SK-N-SH (cell line): ENCODE results near the gene LPCAT2. TPM values are rescaled to one million over a fixed set of nuclear protein-coding genes. Genes with fewer than 3 reads are reported as not detected.

Source experiments
- CTCF ChIA-PET: fragments of 300-600, 350-600 bp; formaldehyde crosslinking; extraction: SDS; loops from one replicate; lab custom pipeline; 2021; lab: Yijun Ruan, JAX
- POLR2A ChIA-PET: fragments of 350-600 bp; sonication (Branson Sonifier 250); formaldehyde crosslinking; extraction: SDS; loops from one replicate; lab custom pipeline; 2020; ENCODE audit warnings: antibody characterized with exemption, inconsistent platforms; lab: Yijun Ruan, JAX
- DNase-seq: peaks from one replicate; pipeline ENCODE4 v3.0.0; 2012
- H2AFZ ChIP-seq: fragments of 200-600 bp; sonication (generic); 2 replicates; pipeline ENCODE4 v1.8.1; 2016; ENCODE audit warnings: antibody characterized with exemption, mild to moderate bottlenecking, low read depth
- H3F3A ChIP-seq: fragments of 200-600 bp; sonication (generic); replicated peaks from 2 replicates; pipeline ENCODE3; 2016; ENCODE audit warnings: antibody characterized with exemption, mild to moderate bottlenecking; ENCODE audit not compliant: insufficient read depth
- H3K27ac ChIP-seq, 2 experiments: fragments of 200-500 bp in 1 of 2; fragments of 200-600 bp in 1 of 2; sonication (Bioruptor generic) in 1 of 2; sonication (generic), shearing (Covaris generic) in 1 of 2; 2 replicates each; pipeline versions ENCODE4 v1.5.1 to v1.6.1; 2014 to 2016; ENCODE audit warnings: low read depth in 2 of 2, inconsistent platforms in 1 of 2, low read length in 1 of 2, mild to moderate bottlenecking in 1 of 2, mixed read lengths in 1 of 2
- H3K27me3 ChIP-seq: fragments of 200-600 bp; sonication (generic), shearing (Covaris generic); 2 replicates; pipeline ENCODE4 v1.6.1; 2016; ENCODE audit warnings: mixed run types; ENCODE audit not compliant: insufficient read depth
- H3K36me3 ChIP-seq, 2 experiments: fragments of 200-500 bp in 1 of 2; fragments of 200-600 bp in 1 of 2; sonication (Bioruptor generic) in 1 of 2; sonication (generic) in 1 of 2; replicated peaks in 1 of 2; 2 replicates each; pipeline versions ENCODE3 to v1.5.1; 2014 to 2016; ENCODE audit warnings: low read length in 1 of 2, mild to moderate bottlenecking in 1 of 2; ENCODE audit not compliant: insufficient read depth in 2 of 2, control insufficient read depth in 1 of 2
- H3K4me1 ChIP-seq, 2 experiments: fragments of 200-500 bp in 1 of 2; fragments of 200-600 bp in 1 of 2; sonication (Bioruptor generic) in 1 of 2; sonication (generic), shearing (Covaris generic) in 1 of 2; 2 replicates each; pipeline versions ENCODE4 v1.5.1 to v1.6.1; 2014 to 2016; ENCODE audit warnings: low read depth in 1 of 2, low read length in 1 of 2, mixed run types in 1 of 2; ENCODE audit not compliant: insufficient read depth in 2 of 2, control insufficient read depth in 1 of 2
- H3K4me2 ChIP-seq: fragments of 200-600 bp; sonication (generic), shearing (Covaris generic); 2 replicates; pipeline ENCODE4 v1.6.1; 2017; ENCODE audit warnings: mixed run types
- H3K4me3 ChIP-seq, 2 experiments: fragments of 200-500 bp in 1 of 2; fragments of 200-600 bp in 1 of 2; sonication (Bioruptor generic) in 1 of 2; sonication (generic), shearing (Covaris generic) in 1 of 2; 2 replicates each; pipeline versions ENCODE4 v1.5.1 to v1.8.1; 2014 to 2016; ENCODE audit warnings: low read depth in 2 of 2, inconsistent platforms in 1 of 2, low read length in 1 of 2, mild to moderate bottlenecking in 1 of 2, mixed read lengths in 1 of 2, moderate library complexity in 1 of 2
- H3K79me2 ChIP-seq: fragments of 200-600 bp; sonication (generic); 2 replicates; pipeline ENCODE4 v1.8.1; 2017; ENCODE audit warnings: mild to moderate bottlenecking; ENCODE audit not compliant: insufficient read depth
- H3K9ac ChIP-seq: fragments of 200-600 bp; sonication (generic); 2 replicates; pipeline ENCODE4 v1.6.1; 2017; ENCODE audit warnings: mixed run types
- H3K9me2 ChIP-seq: fragments of 200-600 bp; sonication (generic); 2 replicates; pipeline ENCODE4 v1.6.1; 2017; ENCODE audit warnings: mixed run types
- H3K9me3 ChIP-seq: fragments of 200-600 bp; sonication (generic); 2 replicates; pipeline ENCODE4 v1.6.1; 2017; ENCODE audit warnings: mixed run types, mild to moderate bottlenecking, moderate library complexity
- H4K20me1 ChIP-seq: fragments of 200-600 bp; sonication (generic); 2 replicates; pipeline ENCODE4 v1.6.1; 2017; ENCODE audit warnings: mild to moderate bottlenecking, mixed run types; ENCODE audit not compliant: insufficient read depth
- CHD2 ChIP-seq: fragments of 150-350 bp; IDR thresholded peaks from 2 replicates; pipeline ENCODE4 v1.6.1; 2018; ENCODE audit warnings: low read length; ENCODE audit not compliant: partially characterized antibody
- EZH2phosphoT487 ChIP-seq: fragments of 200-600 bp; sonication (generic); IDR thresholded peaks from 2 replicates; pipeline ENCODE4 v1.6.1; 2017; ENCODE audit warnings: low read depth, mixed run types, mild to moderate bottlenecking, antibody characterized with exemption, moderate library complexity, borderline replicate concordance
- MXI1 ChIP-seq: IDR thresholded peaks from 2 replicates; pipeline ENCODE4 v1.6.1; 2012; ENCODE audit warnings: mild to moderate bottlenecking, low read depth, low read length, improper control_type of control experiment
- NFIC ChIP-seq: IDR thresholded peaks from 2 replicates; pipeline ENCODE4 v1.4.0; 2012; ENCODE audit warnings: borderline replicate concordance
- RXRA ChIP-seq: IDR thresholded peaks from 2 replicates; pipeline ENCODE4 v1.4.0; 2012; ENCODE audit warnings: low read depth, mild to moderate bottlenecking, borderline replicate concordance
- SIN3A ChIP-seq: IDR thresholded peaks from 2 replicates; pipeline ENCODE4 v1.6.1; 2012; ENCODE audit warnings: low read depth, mild to moderate bottlenecking, low read length, moderate library complexity, borderline replicate concordance
- SMC3 ChIP-seq: IDR thresholded peaks from 2 replicates; pipeline ENCODE4 v1.6.1; 2012; ENCODE audit warnings: low read depth, low read length, improper control_type of control experiment
- TAF1 ChIP-seq: IDR thresholded peaks from 2 replicates; pipeline ENCODE4 v1.6.1; 2012; ENCODE audit warnings: low read depth, mild to moderate bottlenecking, low read length, moderate library complexity, borderline replicate concordance
- YY1 ChIP-seq: IDR thresholded peaks from 2 replicates; pipeline ENCODE4 v1.4.0; 2012; ENCODE audit warnings: low read depth, mild to moderate bottlenecking
- polyA plus RNA-seq, 3 experiments: library from polyadenylated mRNA; depleted of rRNA; stranded (reverse); fragments of >200 nt; gene quantifications; 2 replicates each; pipeline ENCODE4 v1.2.3, GENCODE V29; 2012
- TF ChIP-seq, protein P1 (sequence below): fragments of 150-350 bp; IDR thresholded peaks from 2 replicates; pipeline ENCODE4 v1.6.1; 2016; ENCODE audit warnings: mild to moderate bottlenecking, low read depth, low read length
- TF ChIP-seq, protein P2 (sequence below): IDR thresholded peaks from 2 replicates; pipeline ENCODE4 v1.4.0; 2012; ENCODE audit warnings: low read depth, borderline replicate concordance
- TF ChIP-seq, protein P3 (sequence below): IDR thresholded peaks from 2 replicates; pipeline ENCODE4 v1.6.1; 2012; ENCODE audit warnings: mild to moderate bottlenecking, low read depth, low read length, moderate library complexity

Gene LPCAT2
- polyA plus RNA-seq, 1 of the 3 experiments (the other 2 are of a cell fraction) = 9.1 TPM

DNA sequence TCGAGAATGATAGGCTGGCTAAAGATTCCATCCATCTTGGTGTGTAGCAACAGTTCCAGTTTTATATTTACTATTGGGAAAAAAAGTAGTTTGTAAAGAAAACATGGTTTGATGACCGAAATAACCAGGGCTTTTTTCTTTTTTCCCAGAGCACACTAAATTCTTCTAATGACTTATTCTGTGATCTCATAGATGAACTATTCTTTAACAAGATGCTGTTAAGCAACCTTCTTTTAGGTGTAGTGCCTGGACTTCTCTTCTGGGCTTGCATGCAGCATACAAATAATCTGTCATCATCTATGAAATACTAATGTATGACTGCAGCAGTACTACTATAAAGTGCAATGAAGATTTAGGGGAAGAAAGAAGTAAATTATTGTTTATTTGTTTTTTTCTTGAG, 46.6 kb downstream of the LPCAT2 start (continued):
- TF ChIP-seq, protein P1, sequence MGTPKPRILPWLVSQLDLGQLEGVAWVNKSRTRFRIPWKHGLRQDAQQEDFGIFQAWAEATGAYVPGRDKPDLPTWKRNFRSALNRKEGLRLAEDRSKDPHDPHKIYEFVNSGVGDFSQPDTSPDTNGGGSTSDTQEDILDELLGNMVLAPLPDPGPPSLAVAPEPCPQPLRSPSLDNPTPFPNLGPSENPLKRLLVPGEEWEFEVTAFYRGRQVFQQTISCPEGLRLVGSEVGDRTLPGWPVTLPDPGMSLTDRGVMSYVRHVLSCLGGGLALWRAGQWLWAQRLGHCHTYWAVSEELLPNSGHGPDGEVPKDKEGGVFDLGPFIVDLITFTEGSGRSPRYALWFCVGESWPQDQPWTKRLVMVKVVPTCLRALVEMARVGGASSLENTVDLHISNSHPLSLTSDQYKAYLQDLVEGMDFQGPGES = no peak
- TF ChIP-seq CHD2 (no peak), RXRA (no peak), YY1 (no peak)
- TF ChIP-seq, protein P2, sequence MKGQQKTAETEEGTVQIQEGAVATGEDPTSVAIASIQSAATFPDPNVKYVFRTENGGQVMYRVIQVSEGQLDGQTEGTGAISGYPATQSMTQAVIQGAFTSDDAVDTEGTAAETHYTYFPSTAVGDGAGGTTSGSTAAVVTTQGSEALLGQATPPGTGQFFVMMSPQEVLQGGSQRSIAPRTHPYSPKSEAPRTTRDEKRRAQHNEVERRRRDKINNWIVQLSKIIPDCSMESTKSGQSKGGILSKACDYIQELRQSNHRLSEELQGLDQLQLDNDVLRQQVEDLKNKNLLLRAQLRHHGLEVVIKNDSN = no peak

DNA sequence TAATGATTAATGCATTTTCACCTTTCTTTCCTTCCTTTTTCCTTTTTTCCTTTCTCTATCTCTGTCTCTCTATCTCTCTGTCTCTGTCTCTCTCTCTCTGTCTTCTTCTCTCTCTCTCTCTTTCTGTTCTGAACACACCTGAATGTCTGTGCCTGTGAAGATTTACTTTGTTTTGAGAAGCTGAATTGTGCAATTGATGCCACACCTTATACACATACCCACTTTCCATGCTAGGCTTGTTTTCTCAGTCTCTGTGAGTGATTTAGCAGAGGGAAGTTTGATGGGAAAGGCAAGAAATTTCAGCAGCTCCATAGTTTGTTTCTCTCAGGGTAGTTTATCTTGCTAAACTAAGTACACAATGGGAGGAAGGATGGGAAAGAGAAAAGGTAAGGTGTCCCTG, 48.3 kb downstream of the LPCAT2 start:
- no peak for TF ChIP-seq SIN3A
- TF ChIP-seq EZH2phosphoT487 = no peak
- TF ChIP-seq, protein P3, sequence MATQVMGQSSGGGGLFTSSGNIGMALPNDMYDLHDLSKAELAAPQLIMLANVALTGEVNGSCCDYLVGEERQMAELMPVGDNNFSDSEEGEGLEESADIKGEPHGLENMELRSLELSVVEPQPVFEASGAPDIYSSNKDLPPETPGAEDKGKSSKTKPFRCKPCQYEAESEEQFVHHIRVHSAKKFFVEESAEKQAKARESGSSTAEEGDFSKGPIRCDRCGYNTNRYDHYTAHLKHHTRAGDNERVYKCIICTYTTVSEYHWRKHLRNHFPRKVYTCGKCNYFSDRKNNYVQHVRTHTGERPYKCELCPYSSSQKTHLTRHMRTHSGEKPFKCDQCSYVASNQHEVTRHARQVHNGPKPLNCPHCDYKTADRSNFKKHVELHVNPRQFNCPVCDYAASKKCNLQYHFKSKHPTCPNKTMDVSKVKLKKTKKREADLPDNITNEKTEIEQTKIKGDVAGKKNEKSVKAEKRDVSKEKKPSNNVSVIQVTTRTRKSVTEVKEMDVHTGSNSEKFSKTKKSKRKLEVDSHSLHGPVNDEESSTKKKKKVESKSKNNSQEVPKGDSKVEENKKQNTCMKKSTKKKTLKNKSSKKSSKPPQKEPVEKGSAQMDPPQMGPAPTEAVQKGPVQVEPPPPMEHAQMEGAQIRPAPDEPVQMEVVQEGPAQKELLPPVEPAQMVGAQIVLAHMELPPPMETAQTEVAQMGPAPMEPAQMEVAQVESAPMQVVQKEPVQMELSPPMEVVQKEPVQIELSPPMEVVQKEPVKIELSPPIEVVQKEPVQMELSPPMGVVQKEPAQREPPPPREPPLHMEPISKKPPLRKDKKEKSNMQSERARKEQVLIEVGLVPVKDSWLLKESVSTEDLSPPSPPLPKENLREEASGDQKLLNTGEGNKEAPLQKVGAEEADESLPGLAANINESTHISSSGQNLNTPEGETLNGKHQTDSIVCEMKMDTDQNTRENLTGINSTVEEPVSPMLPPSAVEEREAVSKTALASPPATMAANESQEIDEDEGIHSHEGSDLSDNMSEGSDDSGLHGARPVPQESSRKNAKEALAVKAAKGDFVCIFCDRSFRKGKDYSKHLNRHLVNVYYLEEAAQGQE = no peak
- no peak for TF ChIP-seq NFIC
- TF ChIP-seq SMC3 = no peak
- TF ChIP-seq MXI1 = no peak
- no peak for TF ChIP-seq TAF1
- TF ChIP-seq, protein P1 = no peak
- Histone ChIP-seq H3K9ac (no peak overlapping the region), H3K79me2 (no peaks in the 10 kb centered on the region; the same call in 1 of the 2 replicates), H4K20me1 (no peaks in the 10 kb centered on the region), H3K36me3 (peaks cover 49 to 76% of the 10 kb centered on the region in 2 experiments), H3K4me1 (peaks cover 10 to 18% of the 10 kb centered on the region in 2 experiments; a peak in 3 of 4 replicates), H3K4me2 (no peak overlapping the region), H2AFZ (no peak overlapping the region), H3K9me2 (no peaks in the 10 kb centered on the region), H3K27me3 (no peaks in the 10 kb centered on the region), H3F3A (peaks cover 15% of the 10 kb centered on the region), H3K9me3 (0 out of 2 replicates have a peak, but pooled peaks cover 5% of the 10 kb centered on the region), H3K27ac (peak overlapping the region in 1 of 2 experiments; percentile 100; a peak in 1 of 4 replicates), H3K4me3 (no peak overlapping the region)
- CTCF ChIA-PET = interaction anchor here (1.5 to 1.8 kb wide), 2 partner anchors 9 to 92 kb away, joined by 6 to 8 read pairs; no protein-coding TSS in a partner anchor
- no peak for DNase-seq
- POLR2A ChIA-PET = no interaction called here
